Parietal lobe (tissue), 1 donor: Measurements from ENCODE around the gene HTR4. TPM values are rescaled to one million over a fixed set of nuclear protein-coding genes. Genes with fewer than 3 reads are reported as not detected.

ENCODE experiments used
- total RNA-seq: library from RNA; depleted of rRNA; stranded (reverse); fragments of >200 nt; gene quantifications from one replicate; pipeline ENCODE4 v1.2.3, GENCODE V29; 2014

The HTR4 gene
- 0.31 TPM for total RNA-seq

GRCh38 chr5:148653836-148654781, at the start of gene HTR4:
TSS of gene HTR4 (minus strand) at chr5:148654527. CDS start at chr5:148637014, 17,513 bp downstream.

Other genes with a start within 250 kb of the HTR4 start
- 0.94 TPM for gene ADRB2, start 172.1 kb upstream of the HTR4 start, total RNA-seq